HG02610 (cell line): Measurements from ENCODE around the gene HCRT.
"Not testable (repeated sequence)": the region's sequence is repeated elsewhere in the genome, so short reads cannot be mapped to it uniquely, and the experiment has no call there.

Experiments
- ATAC-seq: cut with Tn5 transposase; IDR thresholded peaks from one replicate; pipeline ENCODE4 v1.9.1; 2021; ENCODE audit warnings: mild to moderate bottlenecking, moderate library complexity; ENCODE audit not compliant: unreplicated experiment

The HCRT gene, protein sequence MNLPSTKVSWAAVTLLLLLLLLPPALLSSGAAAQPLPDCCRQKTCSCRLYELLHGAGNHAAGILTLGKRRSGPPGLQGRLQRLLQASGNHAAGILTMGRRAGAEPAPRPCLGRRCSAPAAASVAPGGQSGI

GRCh38 chr17:42184713-42185620, at the start of gene HCRT:
Gene HCRT, minus strand, starts transcription at chr17:42185452. Its CDS starts 87 bp downstream, at chr17:42185365.
- ATAC-seq = no peak

GRCh38 chr17:42233994-42234393, 48.7 kb upstream of the HCRT start:
- no peak for ATAC-seq

- no peak for ATAC-seq
Observed at GRCh38 chr17:42233156-42233555, 47.9 kb upstream of the HCRT start.

GRCh38 chr17:42230225-42230624, 45.0 kb upstream of the HCRT start:
- no peak for ATAC-seq

- no peak for ATAC-seq
Observed at GRCh38 chr17:42227849-42228700, 42.8 kb upstream of the HCRT start.

DNA sequence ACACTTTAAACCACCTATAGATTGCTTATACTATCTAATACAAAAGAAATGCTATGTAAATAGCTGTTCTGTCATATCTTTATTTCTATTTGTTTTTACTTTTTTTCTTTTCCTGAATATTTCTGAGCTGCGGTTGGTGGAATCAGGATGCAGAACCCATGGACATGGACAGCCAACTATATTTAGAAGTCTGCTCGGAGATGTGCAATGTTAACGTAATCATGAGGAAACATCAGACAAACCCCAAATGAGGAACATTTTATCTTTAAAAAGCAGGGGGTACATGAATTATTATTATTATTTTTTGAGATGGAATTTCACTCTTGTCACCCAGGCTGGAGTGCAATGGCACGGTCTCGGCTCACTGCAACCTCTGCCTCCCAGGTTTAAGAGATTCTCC, 40.4 kb upstream of the HCRT start:
- no peak for ATAC-seq

- no peak for ATAC-seq
Observed at GRCh38 chr17:42224651-42225050, 39.4 kb upstream of the HCRT start.

DNA sequence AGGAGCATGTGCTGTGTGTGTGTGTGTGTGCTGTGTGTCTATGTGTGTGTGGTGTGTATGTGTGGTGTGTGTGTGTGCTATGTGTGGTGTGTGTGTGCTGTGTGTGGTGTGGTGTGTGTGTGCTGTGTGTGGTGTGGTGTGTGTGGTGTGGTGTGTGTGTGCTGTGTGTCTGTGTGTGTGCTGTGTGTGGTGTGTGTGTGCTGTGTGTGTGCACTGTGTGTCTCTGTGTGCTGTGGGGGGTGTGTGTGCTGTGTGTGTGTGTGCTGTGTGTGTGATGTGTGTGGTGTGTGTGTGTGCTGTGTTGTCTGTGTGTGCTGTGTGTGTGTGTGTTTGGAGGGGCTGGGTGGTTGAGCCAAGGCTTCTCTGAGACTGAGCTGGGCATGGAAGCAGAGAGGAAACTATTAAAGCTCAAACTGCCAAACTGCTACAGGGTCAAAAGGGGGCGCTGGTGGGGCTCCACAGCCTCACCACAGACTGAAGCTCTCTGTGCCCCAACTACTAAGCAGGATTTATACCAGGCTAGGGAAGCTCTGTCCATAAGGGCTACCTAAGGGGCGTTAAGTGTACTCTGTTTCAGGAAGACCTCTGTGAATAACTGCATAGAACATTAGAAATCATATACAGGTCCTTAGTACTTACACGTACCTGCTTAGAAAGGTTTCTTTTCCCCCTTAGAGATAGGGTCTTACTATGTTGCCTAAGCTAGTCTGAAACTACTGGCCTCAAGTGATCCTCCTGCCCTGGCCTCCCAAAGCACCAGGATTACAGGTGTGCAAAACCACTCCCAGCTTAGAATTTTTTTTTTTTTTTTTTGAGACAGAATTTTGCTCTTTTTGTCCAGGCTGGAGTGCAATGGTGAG, 36.9 kb upstream of the HCRT start:
- no peak for ATAC-seq

GRCh38 chr17:42219280-42219679, 34.0 kb upstream of the HCRT start:
- ATAC-seq = not testable (repeated sequence)

DNA sequence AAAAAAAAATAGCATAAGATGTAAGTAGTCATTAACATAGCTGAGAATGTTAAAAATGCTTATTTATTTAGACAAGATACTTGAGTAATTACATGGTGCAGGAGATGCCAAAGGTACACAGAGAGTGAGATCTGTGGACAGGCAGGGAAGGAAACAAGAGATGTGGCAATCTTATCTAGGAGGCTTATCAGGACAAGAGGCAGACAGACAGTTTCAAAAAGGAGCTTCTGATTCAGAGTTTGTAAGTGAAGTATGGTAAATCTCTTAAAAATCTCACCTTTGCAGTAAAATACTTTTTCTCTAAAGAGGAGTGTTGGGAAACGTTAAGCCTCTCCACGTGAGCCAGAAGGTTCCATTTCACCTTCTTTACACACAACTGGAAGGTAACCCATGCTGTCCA, 28.9 kb upstream of the HCRT start:
- ATAC-seq = no peak

DNA sequence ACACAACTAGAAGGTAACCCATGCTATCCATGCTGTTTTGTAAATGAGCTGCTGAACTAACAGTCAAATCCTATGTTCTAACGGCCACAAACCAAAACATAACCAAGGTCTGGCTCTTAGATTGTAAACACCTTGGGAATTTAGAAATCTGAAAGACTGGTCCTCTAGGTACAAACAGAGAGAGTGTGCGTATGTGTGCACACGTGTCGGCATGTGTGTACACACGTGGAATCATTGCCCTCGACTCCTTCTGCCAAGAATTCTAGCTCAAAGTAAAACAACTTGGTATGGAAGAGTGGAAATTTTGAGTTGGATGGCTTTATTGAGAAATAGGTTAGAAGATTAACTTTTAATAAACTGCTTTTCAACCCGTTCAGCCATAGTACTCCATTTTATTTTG, 27.1 kb upstream of the HCRT start:
- ATAC-seq = no peak

- ATAC-seq = not testable (repeated sequence)
Observed at GRCh38 chr17:42211921-42212341, 26.7 kb upstream of the HCRT start.

DNA sequence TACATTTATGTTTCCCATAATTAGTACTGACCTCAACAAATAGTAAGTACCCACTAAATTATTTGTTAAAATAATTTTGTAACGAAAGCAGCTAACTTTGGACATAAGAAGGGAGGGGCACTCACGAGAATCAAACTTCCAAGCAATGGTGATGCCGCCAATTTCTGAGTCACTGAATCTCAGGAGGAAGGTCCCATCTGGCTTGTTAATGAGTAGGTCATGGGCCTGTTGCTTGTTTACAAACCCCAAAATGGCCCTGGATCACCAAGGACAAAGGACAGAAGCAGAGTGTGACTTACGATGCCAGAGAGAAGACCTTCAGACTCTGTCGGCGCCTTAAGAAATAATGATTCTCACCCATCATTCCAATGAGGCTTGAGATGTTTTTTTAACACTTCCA, 24.8 kb upstream of the HCRT start:
- ATAC-seq = no peak

- not testable (repeated sequence) for ATAC-seq
Observed at GRCh38 chr17:42206153-42206612, 20.9 kb upstream of the HCRT start.

DNA sequence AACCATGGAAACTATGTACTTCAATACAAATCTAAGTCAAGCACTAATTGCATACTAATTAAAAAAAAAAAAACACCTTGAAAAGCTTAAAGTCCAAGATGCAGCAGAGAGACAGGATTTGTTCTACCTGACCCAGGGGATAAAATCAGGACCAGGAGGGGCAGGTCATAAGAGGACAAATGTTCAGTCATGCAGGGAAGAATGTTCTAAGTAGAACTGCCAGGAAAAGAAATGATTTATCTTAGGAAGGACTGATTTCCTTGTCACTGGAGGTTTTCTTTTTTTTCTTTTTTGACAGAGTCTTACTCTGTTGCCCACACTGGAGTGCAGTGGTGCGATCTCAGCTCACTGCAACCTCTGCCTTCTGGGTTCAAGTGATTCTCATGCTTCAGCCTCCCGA, 18.1 kb upstream of the HCRT start:
- ATAC-seq = no peak

- ATAC-seq = no peak
Observed at GRCh38 chr17:42202696-42203095, 17.4 kb upstream of the HCRT start.

GRCh38 chr17:42202159-42202558, 16.9 kb upstream of the HCRT start:
- no peak for ATAC-seq

DNA sequence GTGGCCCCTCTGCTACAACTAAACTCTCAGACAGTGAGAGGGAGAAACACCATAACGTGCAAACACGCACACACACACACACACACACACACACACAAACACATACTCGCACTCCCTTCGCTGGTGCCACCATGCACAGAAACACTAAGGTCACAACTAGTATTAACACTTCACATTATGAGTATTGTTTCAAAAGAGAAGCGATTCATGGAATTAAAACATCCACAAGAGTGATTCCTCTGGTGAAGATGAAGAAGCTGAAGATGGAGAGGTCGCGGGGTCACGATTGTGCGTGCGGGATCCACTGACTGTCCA, 16.2 kb upstream of the HCRT start:
- ATAC-seq = no peak

DNA sequence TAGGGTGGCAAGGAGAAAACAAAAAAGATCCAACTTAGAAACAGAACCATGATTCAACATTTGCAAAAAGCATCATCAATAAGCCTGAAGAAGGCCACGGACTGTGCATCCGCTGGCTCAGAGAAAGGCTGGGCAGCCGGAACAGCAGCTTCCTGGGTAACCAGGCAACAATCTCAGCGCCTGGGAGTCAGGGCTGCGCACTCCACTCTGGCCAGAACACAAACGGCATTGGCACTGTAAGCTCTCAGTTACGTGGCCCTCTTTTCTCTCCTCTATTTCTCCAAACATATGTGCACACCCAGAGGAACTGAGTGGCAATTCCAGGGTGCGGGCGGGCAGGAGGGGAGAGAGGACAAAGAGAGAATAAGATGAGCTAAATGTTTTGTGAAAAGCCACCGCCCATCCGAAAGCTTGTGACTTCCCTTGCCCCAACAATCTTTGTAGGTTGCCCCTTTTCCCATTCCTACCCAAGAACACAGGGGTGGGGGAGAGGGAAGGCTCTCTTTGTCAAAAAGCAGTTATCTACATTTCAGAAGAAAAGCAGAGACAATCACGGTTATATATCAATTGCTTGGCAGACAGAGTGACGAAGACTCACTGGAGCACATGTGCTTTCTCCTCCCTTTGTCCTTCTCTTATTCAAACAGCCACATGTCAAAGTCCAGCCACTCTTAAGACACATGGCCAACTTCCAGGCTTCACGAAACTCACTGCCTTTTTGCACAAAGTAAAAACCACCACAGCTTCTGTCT, 15.6 kb upstream of the HCRT start:
- no peak for ATAC-seq

- no peak for ATAC-seq
Observed at GRCh38 chr17:42199416-42200011, 14.3 kb upstream of the HCRT start.
